ENCODE data around the gene PINK1.

PINK1 gene

DNA sequence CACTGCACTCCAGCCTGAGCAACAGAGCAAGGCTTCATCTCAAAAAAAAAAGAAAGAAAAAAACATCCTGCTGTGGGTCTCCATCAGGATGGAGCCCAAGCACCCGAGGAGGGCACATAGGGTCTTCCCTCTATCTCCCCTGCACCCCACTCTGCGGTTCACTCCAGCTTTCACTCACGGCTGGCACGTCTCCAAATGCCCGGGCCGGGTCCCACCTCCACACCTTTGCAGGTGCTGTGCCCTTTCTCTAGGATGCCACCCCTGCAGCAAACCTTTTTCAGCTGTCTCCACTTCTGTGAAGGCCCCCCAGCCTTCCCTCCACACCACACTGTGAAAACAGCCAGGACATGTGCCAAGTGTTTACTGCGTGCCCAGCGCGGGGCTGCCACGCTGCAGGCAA, 50.4 kb downstream of the PINK1 start:
- no peak for DNase-seq

DNA sequence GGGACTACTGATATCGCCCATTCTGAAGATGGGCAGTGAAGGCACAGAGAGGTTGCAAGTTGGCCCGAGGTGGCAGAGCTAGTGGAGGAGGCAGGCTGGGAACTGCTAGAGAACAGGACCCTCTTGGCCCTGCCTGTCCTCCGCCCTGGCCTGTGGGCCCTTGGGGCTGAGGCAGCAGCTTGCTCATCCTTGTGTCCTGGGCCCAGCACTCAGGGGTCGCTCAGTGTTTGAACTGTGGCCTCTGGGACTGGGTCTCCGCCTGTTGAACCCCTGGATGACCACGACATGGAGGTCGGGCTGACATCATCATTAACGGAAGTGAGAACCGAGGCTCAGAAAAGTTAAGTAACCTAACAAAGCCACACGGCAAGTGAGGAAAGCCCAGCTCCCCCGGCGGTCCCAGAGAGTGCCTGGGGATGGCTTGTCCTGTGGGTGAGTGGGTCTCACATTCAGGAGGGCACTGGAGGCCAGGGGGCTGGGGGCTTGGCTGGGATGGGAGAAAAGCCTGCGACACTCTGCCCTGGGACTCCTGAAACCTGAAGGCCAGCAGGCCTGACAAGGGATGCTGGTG, 50.9 kb downstream of the PINK1 start:
- DNase-seq, result no peak

DNA sequence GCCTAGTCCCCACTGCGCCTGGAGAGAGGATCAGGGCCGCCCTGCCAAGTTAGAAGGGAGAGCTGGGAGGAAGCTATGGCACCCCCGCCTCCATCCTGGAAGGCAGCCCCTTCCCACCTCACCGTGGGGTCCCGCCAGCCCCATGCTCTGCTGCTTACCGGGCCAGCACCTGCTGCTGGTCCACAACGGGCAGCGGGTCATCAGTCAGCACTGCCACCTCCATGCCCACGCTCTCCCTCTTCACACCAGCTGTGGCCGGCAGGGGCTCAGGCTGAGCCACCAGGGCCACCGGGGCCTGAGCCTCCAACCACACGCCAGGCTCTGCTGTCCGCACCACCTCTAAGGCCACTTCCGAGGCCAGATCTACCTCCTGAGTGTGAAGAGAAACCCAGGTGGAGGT, 51.4 kb downstream of the PINK1 start:
- no peak for DNase-seq

DNA sequence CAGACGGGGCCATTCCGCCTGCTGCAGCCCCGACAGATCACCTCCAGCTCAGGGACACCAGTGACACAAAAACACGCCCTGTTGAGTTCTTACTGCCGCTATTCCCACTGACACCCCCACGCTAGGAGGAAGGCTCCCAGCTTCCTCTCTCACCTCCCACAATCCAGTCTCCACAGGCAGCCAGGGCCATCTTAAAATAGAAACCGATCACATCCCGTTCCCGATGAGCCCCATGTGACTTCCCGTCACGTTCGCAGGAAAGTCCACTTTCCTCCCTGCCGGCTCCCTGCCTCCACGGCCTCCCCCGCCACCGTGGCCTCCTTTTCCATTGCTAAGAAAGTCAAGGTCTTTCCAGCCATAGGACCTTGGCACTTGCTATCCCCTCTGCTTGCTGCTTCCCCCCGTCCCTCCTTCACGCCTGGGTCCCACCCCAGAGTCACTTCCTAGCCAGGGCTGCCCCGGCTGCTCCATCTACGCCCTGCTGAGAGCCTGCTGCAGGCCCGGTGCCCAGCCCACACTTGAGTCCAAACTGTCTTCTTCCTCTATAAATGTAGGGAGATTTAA, 51.9 kb downstream of the PINK1 start:
- no peak for DNase-seq

DNA sequence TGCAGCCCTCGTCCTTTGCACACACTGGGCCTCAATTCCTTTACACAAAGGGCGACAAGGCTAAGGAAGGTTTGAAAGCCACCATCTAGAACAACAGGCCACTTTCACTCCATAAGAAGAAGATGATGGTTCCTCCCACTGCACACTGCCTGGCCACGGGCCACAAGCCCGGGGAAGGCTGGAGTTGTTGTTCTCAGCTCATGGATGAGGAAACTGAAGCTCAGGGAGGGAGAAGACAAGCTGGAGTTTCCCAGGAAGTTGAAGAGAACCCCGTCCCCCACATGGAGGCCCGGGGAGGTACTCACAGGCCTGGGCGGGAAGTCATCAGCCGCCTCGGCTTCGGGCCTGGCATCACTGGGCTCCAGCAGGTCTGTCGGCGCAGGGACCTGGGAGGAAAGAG, 52.5 kb downstream of the PINK1 start:
- no peak for DNase-seq

DNA sequence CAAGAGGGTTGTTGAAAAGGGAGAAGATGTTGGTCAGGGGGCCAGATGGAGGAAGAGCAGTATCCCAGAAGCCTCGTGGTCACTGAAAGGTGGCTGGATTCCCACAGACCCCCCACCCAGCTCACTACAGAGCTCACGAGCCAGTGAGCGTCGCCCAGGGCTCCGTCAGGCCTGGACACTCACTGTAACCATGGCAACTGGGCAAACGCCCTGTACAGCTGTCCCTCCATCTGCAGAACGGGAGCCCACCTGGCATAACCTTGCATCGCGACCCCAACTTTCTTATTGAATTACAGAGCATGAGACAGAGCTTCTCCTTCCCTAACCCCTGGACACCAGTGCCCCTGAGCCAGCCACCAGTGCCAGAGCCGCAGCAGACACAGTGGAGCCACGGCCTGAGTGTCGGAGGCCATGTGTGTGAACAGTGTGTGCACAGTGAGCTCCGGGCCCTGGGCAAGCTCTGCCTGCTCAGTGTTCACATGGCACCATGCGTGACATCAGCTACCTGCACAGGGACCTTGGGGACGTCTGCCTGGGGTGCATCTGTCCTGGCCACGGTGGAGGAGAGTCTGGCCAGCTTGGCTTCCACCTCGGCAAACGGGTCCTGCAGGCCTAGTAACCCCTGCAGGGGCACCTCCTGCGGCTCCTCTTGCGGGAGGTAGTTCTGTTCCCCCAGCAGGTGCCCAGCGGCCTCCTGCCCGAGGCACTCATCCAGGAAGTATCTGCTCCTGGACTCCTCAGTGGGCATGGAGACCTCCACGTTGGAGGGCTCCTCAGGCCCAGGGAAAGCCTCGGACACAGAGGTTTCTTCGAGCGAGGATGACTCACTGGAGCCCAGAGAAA, 53.8 kb downstream of the PINK1 start:
- DNase-seq, result no peak

DNA sequence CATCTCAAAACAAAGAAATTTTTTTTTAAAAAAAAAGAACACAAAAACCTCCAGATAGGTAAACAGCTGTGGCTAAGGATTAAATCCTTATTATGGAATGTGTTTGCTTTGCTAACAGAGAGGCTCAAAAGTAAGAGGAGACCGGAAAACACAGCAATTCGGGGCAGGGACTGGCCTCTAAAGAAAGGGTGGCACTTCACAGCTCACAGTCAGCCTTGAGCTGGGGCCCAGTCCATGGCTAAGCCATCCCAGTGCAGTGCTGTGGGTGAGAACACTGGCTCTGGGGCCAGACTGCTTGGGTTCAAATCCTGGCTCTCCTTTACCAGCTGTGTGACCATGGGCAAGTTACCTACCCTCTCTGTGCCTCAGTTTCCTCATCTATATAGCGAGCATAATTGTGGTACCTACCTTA, 56.4 kb downstream of the PINK1 start:
- DNase-seq, result no peak

DNA sequence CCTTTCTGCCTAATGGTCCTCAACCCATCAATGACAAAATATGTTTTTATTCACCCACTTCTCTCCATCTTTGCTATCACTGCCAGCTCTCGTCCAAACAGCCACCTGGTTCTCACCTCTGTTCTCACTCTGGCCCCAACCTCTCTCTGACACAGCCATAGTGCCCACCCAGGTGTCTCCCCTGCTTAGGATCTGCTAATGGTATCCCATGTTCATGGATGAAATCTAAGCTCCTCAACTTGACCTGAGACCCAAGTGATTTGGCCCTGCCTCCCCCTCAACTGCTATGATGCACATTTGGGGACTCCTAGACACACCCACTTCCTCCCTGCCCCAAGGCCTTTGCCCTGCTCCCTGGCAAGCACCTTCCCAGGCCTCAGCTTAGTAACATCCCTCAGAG, 58.6 kb downstream of the PINK1 start:
- no peak for DNase-seq

DNA sequence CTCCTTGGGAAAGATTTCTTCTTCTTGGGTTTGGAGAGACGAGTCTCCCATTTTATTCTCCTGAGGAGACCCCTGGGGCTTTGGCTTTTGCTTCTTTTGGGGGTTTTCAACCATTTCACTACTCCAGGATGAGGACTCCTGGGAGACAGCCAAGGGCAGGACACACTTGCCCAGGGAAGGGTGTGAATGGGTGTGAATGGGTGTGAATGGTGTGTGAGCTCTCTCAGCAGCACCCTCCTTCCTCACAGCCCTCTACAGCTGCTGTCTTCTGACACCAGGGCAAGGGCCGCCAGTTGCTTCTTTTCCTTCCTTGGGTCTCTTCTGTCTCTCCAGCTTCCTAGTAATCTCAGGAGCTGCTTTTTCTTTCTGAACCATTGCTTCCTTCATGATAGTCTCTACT, 60.4 kb downstream of the PINK1 start:
- no peak for DNase-seq

DNA sequence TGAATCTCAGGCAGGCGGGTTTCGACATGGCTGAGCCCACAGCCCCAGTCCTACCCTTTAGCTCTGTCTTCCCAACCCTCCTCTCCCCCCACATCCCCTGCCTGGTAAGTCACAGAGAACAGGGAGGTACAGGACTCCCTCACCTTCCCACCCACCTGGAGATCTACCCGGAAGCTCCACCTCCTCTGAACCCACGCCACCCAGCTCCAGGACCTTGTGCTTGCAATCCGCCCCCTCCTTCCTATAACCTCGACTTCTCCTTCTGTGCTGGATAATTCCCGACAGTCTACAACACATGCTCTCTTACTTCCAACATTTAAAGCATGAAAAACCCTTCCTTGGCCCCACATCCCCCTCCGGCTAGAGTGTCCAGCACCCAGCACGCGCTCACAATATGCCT, 62.3 kb downstream of the PINK1 start:
- no peak for DNase-seq

DNA sequence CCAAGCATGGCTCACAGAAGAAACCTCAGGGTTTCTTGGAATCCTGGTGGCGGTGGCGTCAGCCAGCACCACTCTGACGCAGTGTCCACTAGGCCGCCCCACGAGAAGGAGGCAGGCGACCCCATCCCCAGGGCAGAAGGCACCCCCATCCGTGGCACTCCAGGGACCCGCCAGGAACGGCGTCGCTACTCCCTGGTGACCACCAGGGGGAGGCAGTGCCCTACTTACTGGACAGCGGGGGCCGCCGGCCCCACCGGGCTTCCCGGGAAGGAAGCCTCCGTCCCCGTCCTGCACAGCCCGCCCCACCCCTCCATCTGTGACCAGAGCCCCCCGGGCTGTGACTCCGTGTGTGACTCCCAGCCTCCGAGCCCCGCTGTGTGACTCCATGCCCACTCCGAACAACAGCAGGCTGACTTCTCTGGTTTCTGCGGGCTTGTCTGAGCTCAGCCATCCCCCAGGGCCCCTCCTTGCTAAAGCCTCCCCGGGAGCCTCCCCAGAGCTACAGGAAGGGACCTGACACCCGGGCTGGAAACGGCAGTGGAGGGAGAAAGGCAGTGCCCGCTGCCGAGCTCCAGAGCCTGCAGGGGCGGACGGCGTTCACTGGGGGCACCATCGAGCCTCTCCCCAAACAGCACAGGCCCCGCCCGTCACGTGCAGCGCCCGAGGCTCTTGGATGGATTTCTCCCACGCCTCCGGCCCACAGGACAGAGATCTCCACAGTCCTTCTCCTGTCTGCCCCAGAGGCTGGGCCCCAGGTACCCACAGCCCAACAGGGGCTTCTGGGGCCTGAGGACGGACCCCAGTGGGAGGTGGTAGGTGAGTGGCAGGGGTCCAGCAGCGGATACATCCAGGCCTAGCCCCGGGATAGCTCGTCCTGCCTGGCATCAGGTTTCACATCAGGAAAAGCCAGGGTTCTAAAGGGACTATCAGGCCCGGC, 63.4 kb downstream of the PINK1 start:
- DNase-seq, result peak; percentile 44

DNA sequence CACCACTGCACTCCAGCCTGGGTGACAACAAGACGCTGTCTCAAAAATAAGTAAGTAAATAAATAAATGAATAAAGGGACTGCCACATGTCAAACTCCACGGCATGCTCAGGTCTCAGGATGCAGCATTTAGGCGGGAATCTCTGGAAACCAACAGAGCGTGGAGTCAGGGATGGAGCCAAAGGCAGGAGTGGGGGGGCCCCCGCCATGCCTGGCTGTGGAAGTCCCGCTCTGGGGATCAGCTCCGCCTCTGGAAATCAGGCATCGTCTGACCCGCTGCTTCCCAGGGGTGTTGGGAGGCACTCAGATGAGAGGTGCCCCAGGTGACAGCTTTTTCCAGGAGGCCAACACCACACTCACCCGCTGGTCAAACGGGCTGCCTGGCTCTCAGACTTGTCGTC, 64.3 kb downstream of the PINK1 start:
- DNase-seq, result no peak

DNA sequence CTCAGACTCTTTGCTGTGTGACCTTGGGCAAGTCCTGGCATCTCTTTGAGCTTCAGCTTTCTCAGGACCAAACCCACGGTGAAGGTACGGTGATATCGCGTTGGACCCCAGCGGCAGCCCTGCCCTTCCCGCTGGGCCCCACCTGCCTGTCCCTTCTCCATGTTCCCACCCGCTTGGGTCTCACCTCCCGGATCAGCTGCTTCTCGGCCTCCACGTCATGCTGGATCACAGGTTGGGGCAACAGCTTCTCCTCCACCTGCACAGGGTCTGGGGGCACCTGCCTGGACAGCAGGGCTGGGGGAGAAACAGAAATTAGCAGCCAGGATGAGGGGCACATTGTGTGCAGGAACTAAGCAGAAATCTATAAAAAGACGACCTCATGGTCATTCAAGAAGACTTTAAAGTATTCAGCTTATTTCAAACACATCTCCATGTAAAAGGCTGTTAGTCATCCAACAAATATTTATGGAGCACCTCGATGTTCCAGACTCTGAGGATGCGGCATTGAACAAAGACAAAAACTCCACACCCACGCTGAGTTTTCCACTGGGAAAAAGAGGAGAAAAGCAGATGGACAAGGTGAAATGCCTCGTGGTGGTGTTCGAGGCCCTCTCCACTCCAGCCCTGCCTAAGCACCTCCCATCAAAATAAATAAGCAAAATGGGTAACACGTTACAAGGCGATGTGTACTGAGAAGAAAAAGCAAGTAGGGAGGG, 65.1 kb downstream of the PINK1 start:
- no peak for DNase-seq

DNA sequence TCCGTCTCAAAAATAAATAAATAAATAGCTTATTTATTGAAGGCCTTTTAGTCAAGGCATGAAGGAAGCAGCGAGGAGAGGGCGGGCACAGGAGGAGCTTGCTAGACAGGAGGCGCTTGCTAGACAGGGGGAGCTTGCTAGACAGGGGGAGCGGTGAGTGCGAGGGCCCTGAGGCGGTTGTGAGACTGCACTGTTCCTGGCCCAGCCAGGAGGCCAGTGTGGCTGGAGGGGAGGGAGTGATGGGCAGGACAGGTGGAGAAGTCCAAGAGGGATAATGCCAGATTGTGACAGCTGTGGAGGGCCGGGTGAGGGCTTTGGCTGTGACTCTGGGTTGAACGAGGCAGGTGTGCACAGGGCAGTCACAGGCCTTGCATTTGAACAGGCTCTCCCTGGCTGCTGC, 66.3 kb downstream of the PINK1 start:
- DNase-seq, result no peak

DNA sequence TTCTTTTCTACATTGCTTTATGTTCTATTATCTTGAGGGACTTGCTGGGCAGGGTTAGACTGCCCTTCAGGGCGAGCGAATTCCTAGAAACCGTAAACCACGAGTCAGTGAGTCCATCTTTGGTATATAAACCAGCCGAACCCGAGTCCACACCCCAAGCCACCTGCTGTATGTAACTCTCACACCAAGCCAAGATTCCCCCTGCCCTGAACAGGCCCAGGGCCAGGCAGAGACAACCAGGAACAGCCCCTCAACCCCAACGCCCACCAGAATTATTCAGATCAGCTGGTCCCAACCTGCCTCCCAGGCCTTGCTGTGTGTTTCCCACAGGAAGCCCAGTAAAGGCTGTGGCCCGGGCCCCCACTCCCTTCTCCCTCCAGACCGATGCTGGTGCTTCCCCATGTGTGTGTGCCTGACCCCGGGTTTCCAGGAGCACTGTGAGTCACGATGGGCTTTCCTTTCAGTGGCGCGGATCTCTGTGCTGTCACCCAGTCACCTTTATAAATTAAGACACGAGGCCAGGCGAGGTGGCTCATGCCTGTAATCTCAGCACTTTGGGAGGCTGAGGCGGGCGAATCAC, 67.5 kb downstream of the PINK1 start:
- no peak for DNase-seq
